Endodermal cell (in vitro differentiated cells): Measurements from ENCODE around the gene KCNK15. TPM values are rescaled to one million over a fixed set of nuclear protein-coding genes. Genes with fewer than 3 reads are reported as not detected.
A peak's percentile ranks its signal among the peaks of the same experiment; 100 is the strongest.

Source experiments
- DNase-seq: peaks from one replicate; pipeline ENCODE4 v3.0.0-alpha.2; 2017
- H3K27ac ChIP-seq: 2 replicates; pipeline ENCODE4 v1.5.1; 2013; ENCODE audit warnings: mild to moderate bottlenecking, low read depth, low read length, moderate library complexity
- H3K27me3 ChIP-seq: 2 replicates; pipeline ENCODE4 v1.6.1; 2013; ENCODE audit warnings: mild to moderate bottlenecking, low read length, moderate library complexity; ENCODE audit not compliant: insufficient read depth, control insufficient read depth, poor library complexity, severe bottlenecking
- H3K36me3 ChIP-seq: 2 replicates; pipeline ENCODE4 v1.7.0; 2013; ENCODE audit warnings: mild to moderate bottlenecking, low read length, moderate library complexity; ENCODE audit not compliant: control insufficient read depth, insufficient read depth
- H3K4me1 ChIP-seq: one replicate; pipeline ENCODE4 v1.7.0; 2013; ENCODE audit warnings: low read length; ENCODE audit not compliant: control insufficient read depth, insufficient read depth
- H3K4me3 ChIP-seq: 2 replicates; pipeline ENCODE4 v1.5.1; 2013; ENCODE audit warnings: mild to moderate bottlenecking, low read length, moderate library complexity
- H3K9ac ChIP-seq: 2 replicates; pipeline ENCODE4 v1.6.1; 2013; ENCODE audit warnings: mild to moderate bottlenecking, low read length, moderate library complexity; ENCODE audit not compliant: poor library complexity, severe bottlenecking; ENCODE audit errors: extremely low read depth
- H3K9me3 ChIP-seq: 2 replicates; pipeline ENCODE4 v1.6.1; 2013; ENCODE audit warnings: mild to moderate bottlenecking, low read length, moderate library complexity; ENCODE audit not compliant: control insufficient read depth
- H3K27ac Mint-ChIP-seq: 2 replicates; pipeline ENCODE4 v1.8.0; 2020; ENCODE audit warnings: mixed read lengths
- H3K27me3 Mint-ChIP-seq: 2 replicates; pipeline ENCODE4 v1.8.0; 2021; ENCODE audit warnings: mild to moderate bottlenecking, mixed read lengths; ENCODE audit not compliant: insufficient read depth
- H3K36me3 Mint-ChIP-seq: 2 replicates; pipeline ENCODE4 v1.8.0; 2020; ENCODE audit warnings: low read depth, mixed read lengths
- H3K4me1 Mint-ChIP-seq: 2 replicates; pipeline ENCODE4 v1.8.0; 2020; ENCODE audit warnings: mixed read lengths
- H3K4me3 Mint-ChIP-seq: 2 replicates; pipeline ENCODE4 v1.8.0; 2020; ENCODE audit warnings: mild to moderate bottlenecking, moderate library complexity, mixed read lengths
- H3K9me3 Mint-ChIP-seq: 2 replicates; pipeline ENCODE4 v1.8.0; 2020; ENCODE audit warnings: mild to moderate bottlenecking, mixed read lengths
- WGBS, 2 experiments: methylation state at CpG; one replicate each; pipeline versions ENCODE4 v1.1.5 to v1.1.7; 2013; ENCODE audit warnings: missing lambda C conversion rate in 2 of 2, mixed read lengths in 1 of 2; ENCODE audit not compliant: insufficient coverage in 1 of 2, insufficient read length in 1 of 2; 5-methylcytosine and 5-hydroxymethylcytosine counted together
- total RNA-seq, 2 donors: library from RNA; stranded (reverse); fragmentation: NEBNext Ultra II Directional in 1 of 2; extraction: Animal tissue kit (Norgen Biotek cat#: 25700) in 1 of 2; gene quantifications; 2 replicates in 1 of 2; 3 replicates in 1 of 2; pipeline ENCODE4 v1.2.1, GENCODE V29; 2021
- TF ChIP-seq, protein P1 (sequence below): fragments of 200-600 bp; sonication (generic); conservative IDR thresholded peaks from 2 replicates; pipeline ENCODE4 v1.5.0; 2021; ENCODE audit warnings: antibody characterized with exemption, mild to moderate bottlenecking

The KCNK15 gene
- total RNA-seq, 2 donors from 2014 or later, result 0.15 to 0.22 TPM

DNA sequence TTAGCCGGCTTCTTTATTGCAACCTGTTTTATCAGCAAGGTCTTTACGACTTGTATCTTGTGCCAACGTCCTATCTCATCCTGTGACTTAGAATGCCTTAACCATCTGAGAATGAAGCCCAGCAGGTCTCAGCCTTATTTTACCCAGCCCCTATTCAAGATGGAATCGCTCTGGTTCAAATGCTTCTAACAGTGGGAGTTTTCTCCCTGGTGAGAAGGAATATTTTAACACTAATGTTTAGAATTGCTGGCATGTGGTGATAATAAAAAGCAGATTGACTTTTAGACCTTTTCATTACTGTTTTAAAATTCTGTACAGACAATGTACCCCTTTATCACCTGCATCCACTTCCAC lies 9.9 kb upstream of the KCNK15 start:
- Mint-ChIP-seq H3K36me3 (no peaks in the 10 kb centered on the region), H3K4me3 (no peak overlapping the region), H3K9me3 (no peaks in the 10 kb centered on the region), H3K27ac (peak overlapping the region; percentile 76), H3K4me1 (peaks cover 20% of the 10 kb centered on the region), H3K27me3 (peaks cover 5% of the 10 kb centered on the region)
- no peak for DNase-seq
- no peaks in the 10 kb centered on the region for H3K27me3 ChIP-seq
- no peaks in the 10 kb centered on the region for H3K36me3 ChIP-seq
- H3K9me3 ChIP-seq, result peaks cover 7% of the 10 kb centered on the region
- H3K9ac ChIP-seq, result no peak overlapping the region
- peaks cover 3% of the 10 kb centered on the region for H3K4me1 ChIP-seq
- WGBS, 2 experiments, result 91 to 93% methylated on average over 3 to 4 of the region's 4 CpGs
- H3K4me3 ChIP-seq, result no peak overlapping the region
- no peak overlapping the region for H3K27ac ChIP-seq
- TF ChIP-seq, protein P1, sequence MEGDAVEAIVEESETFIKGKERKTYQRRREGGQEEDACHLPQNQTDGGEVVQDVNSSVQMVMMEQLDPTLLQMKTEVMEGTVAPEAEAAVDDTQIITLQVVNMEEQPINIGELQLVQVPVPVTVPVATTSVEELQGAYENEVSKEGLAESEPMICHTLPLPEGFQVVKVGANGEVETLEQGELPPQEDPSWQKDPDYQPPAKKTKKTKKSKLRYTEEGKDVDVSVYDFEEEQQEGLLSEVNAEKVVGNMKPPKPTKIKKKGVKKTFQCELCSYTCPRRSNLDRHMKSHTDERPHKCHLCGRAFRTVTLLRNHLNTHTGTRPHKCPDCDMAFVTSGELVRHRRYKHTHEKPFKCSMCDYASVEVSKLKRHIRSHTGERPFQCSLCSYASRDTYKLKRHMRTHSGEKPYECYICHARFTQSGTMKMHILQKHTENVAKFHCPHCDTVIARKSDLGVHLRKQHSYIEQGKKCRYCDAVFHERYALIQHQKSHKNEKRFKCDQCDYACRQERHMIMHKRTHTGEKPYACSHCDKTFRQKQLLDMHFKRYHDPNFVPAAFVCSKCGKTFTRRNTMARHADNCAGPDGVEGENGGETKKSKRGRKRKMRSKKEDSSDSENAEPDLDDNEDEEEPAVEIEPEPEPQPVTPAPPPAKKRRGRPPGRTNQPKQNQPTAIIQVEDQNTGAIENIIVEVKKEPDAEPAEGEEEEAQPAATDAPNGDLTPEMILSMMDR, result no peak

DNA sequence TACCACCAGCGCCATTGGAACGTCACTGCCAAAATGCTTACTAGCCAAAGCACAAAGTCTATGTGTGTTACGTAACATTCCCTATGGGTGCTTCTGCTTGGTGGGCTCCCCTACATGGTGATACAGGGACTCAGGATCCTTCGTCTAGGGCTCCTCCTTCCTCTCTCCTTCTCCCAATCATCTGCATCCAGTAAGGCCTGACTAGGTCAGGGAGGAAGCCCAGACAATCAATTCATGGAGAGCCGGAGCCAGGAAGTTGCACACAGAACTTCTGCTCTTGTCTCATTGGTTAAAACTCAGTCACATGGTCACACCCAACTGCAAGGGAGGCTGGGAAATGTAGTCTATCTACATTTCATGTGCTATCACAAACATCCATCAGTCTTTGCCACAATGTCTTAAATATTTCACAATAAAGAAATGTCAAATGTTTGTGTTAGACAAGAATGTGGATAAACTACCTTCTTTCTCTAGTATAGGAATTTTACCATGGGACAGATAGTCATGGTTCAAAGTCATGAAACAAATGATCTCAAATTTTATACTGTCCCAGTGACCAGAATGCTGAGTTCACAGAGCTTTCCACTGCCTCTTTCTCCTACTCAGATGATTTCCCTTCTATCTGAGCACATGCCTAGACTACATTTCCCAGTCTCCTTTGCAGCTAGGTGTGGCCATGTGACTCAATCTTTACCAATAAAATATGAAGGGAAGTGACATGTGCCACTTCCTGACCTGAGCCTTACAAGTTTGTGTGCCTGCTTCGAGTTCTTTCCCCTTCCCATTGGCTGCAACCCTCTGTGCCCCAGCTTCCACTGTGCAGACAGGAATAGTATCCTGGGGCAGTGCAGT lies 9.3 kb upstream of the KCNK15 start:
- H3K9me3 Mint-ChIP-seq, result no peaks in the 10 kb centered on the region
- 75 to 80% methylated on average over 4 to 6 of the region's 6 CpGs for WGBS, 2 experiments
- no peak overlapping the region for H3K4me3 Mint-ChIP-seq
- peaks cover 10% of the 10 kb centered on the region for H3K27me3 Mint-ChIP-seq
- peaks cover 3% of the 10 kb centered on the region for H3K4me1 ChIP-seq
- H3K36me3 ChIP-seq, result no peaks in the 10 kb centered on the region
- H3K9me3 ChIP-seq, result peaks cover 7% of the 10 kb centered on the region
- H3K4me1 Mint-ChIP-seq, result peaks cover 18% of the 10 kb centered on the region
- H3K4me3 ChIP-seq, result no peak overlapping the region
- DNase-seq, result peak; percentile 89
- TF ChIP-seq, protein P1, result no peak
- H3K27me3 ChIP-seq, result peaks cover under 1% of the 10 kb centered on the region
- H3K9ac ChIP-seq, result no peak overlapping the region
- H3K27ac ChIP-seq, result no peak overlapping the region
- H3K27ac Mint-ChIP-seq, result peak overlapping the region; percentile 76
- no peaks in the 10 kb centered on the region for H3K36me3 Mint-ChIP-seq

DNA sequence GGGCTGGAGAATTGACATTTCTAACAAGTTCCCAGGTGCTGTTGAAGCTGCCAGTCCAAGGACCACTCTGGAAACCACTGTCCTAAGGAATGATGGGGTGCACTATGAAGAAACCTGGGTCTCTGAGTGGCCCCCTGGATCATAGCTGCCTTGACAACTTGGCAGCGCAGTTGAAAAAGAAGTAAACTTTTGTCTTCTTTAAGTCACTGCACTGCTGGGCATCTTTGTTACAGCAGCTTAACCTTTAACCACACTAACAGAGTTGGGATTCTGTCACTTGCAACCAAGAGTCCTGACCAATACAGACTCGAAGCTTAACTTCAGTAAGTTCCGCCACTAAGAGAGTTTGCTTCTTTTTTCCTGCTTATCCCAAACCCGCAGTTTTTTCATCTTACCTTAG lies 8.5 kb upstream of the KCNK15 start:
- H3K27me3 Mint-ChIP-seq, result peaks cover 17% of the 10 kb centered on the region
- DNase-seq, result no peak
- no peak overlapping the region for H3K9ac ChIP-seq
- H3K4me1 Mint-ChIP-seq, result peaks cover 15% of the 10 kb centered on the region
- H3K27ac ChIP-seq, result no peak overlapping the region
- TF ChIP-seq, protein P1, result no peak
- no peaks in the 10 kb centered on the region for H3K36me3 ChIP-seq
- peaks cover 7% of the 10 kb centered on the region for H3K9me3 ChIP-seq
- H3K4me3 ChIP-seq, result no peak overlapping the region
- H3K4me3 Mint-ChIP-seq, result no peak overlapping the region
- WGBS, 2 experiments, result 93 to 96% methylated on average over 3 to 4 of the region's 4 CpGs
- H3K4me1 ChIP-seq, result peaks cover 3% of the 10 kb centered on the region
- peaks cover 8% of the 10 kb centered on the region for H3K27me3 ChIP-seq
- H3K27ac Mint-ChIP-seq, result no peak overlapping the region
- no peaks in the 10 kb centered on the region for H3K36me3 Mint-ChIP-seq
- H3K9me3 Mint-ChIP-seq, result no peaks in the 10 kb centered on the region
